HG02981 (cell line): ENCODE results near the gene SRGAP1.
"Not testable (repeated sequence)": the region's sequence is repeated elsewhere in the genome, so short reads cannot be mapped to it uniquely, and the experiment has no call there.

Source experiments
- ATAC-seq: cut with Tn5 transposase; IDR thresholded peaks from one replicate; pipeline ENCODE4 v1.9.1; 2021; ENCODE audit warnings: mild to moderate bottlenecking, moderate library complexity; ENCODE audit not compliant: unreplicated experiment

The SRGAP1 gene

GRCh38 chr12:64145226-64145625 is 300.7 kb downstream of the SRGAP1 start:
- no peak for ATAC-seq

GRCh38 chr12:64147011-64147631 is 302.6 kb downstream of the SRGAP1 start:
- no peak for ATAC-seq

GRCh38 chr12:64147875-64148274 is 303.4 kb downstream of the SRGAP1 start:
- ATAC-seq = no peak

- no peak for ATAC-seq
Measured at GRCh38 chr12:64154677-64155076, 310.2 kb downstream of the SRGAP1 start.

- ATAC-seq = no peak
Measured at GRCh38 chr12:64157110-64157509, 312.6 kb downstream of the SRGAP1 start.

GRCh38 chr12:64160021-64160710 is 315.7 kb downstream of the SRGAP1 start:
- ATAC-seq = no peak

GRCh38 chr12:64160711-64161060 is 316.2 kb downstream of the SRGAP1 start:
- no peak for ATAC-seq

GRCh38 chr12:64166606-64167005 is 322.1 kb downstream of the SRGAP1 start:
- ATAC-seq = not testable (repeated sequence)

- not testable (repeated sequence) for ATAC-seq
Measured at GRCh38 chr12:64167041-64167440, 322.5 kb downstream of the SRGAP1 start.

GRCh38 chr12:64170024-64170423 is 325.5 kb downstream of the SRGAP1 start:
- no peak for ATAC-seq

GRCh38 chr12:64170730-64171129 is 326.2 kb downstream of the SRGAP1 start:
- no peak for ATAC-seq

- ATAC-seq = no peak
Measured at GRCh38 chr12:64171715-64172114, 327.2 kb downstream of the SRGAP1 start.

GRCh38 chr12:64172143-64172970 is 327.9 kb downstream of the SRGAP1 start:
- ATAC-seq = no peak

- ATAC-seq = no peak
Measured at GRCh38 chr12:64173456-64173855, 329.0 kb downstream of the SRGAP1 start.

GRCh38 chr12:64175254-64175945 is 330.9 kb downstream of the SRGAP1 start:
- no peak for ATAC-seq

GRCh38 chr12:64177001-64177400 is 332.5 kb downstream of the SRGAP1 start:
- no peak for ATAC-seq

- no peak for ATAC-seq
Measured at GRCh38 chr12:64178122-64178521, 333.6 kb downstream of the SRGAP1 start.

- no peak for ATAC-seq
Measured at GRCh38 chr12:64180951-64181350, 336.5 kb downstream of the SRGAP1 start.

GRCh38 chr12:64181430-64182291 is 337.2 kb downstream of the SRGAP1 start:
- ATAC-seq = no peak

- no peak for ATAC-seq
Measured at GRCh38 chr12:64184216-64184615, 339.7 kb downstream of the SRGAP1 start.
